HepG2 (cell line): ENCODE data around the gene ITK. TPM values are rescaled to one million over a fixed set of nuclear protein-coding genes. Genes with fewer than 3 reads are reported as not detected.

Source experiments
- AGO1 ChIP-seq: fragments of 200-400 bp; formaldehyde crosslinking; IDR thresholded peaks from 2 replicates; pipeline ENCODE4 v1.6.1; 2017; ENCODE audit warnings: mild to moderate bottlenecking, low read depth, low read length, moderate library complexity; ENCODE audit not compliant: poor library complexity, severe bottlenecking
- ARHGAP35 ChIP-seq: sonication (generic); formaldehyde crosslinking; IDR thresholded peaks from 2 replicates; pipeline ENCODE4 v1.9.0; 2022; ENCODE audit warnings: mild to moderate bottlenecking, inconsistent platforms, moderate library complexity, missing genetic modification reagents, borderline replicate concordance
- BORCS8-MEF2B ChIP-seq: sonication (generic); formaldehyde crosslinking; IDR thresholded peaks from 2 replicates; pipeline ENCODE4 v1.8.0; 2022; ENCODE audit warnings: mild to moderate bottlenecking, missing genetic modification reagents
- GATAD2A ChIP-seq: IDR thresholded peaks from 2 replicates; pipeline ENCODE4 v1.6.1; 2016
- GPN1 ChIP-seq: sonication (generic); formaldehyde crosslinking; IDR thresholded peaks from 2 replicates; pipeline ENCODE4 v1.5.1; 2020; ENCODE audit warnings: missing genetic modification reagents, borderline replicate concordance
- HNRNPH1 ChIP-seq: fragments of 200-400 bp; formaldehyde crosslinking; optimal IDR thresholded peaks from 2 replicates; pipeline ENCODE3; 2017; ENCODE audit warnings: mild to moderate bottlenecking, low read depth, low read length
- HNRNPUL1 ChIP-seq: fragments of 200-400 bp; formaldehyde crosslinking; IDR thresholded peaks from 2 replicates; pipeline ENCODE4 v1.6.1; 2017; ENCODE audit warnings: low read depth, mild to moderate bottlenecking, low read length, moderate library complexity
- HOMEZ ChIP-seq: IDR thresholded peaks from 2 replicates; pipeline ENCODE4 v1.6.1; 2016; ENCODE audit warnings: low read depth
- KMT2A ChIP-seq: sonication (generic); formaldehyde crosslinking; IDR thresholded peaks from 2 replicates; pipeline ENCODE4 v1.4.0; 2020; ENCODE audit warnings: missing genetic modification reagents
- KMT2B ChIP-seq: IDR thresholded peaks from 2 replicates; pipeline ENCODE4 v1.6.1; 2016; ENCODE audit warnings: missing genetic modification reagents, missing compliant biosample characterization
- MAFK ChIP-seq, 2 experiments: IDR thresholded peaks in 1 of 2; conservative IDR thresholded peaks in 1 of 2; 2 replicates each; pipeline ENCODE4 v1.6.1; 2011; ENCODE audit warnings: improper control_type of control experiment in 2 of 2, low read length in 2 of 2
- MAX ChIP-seq: IDR thresholded peaks from 2 replicates; pipeline ENCODE4 v1.6.1; 2012; ENCODE audit warnings: inconsistent platforms
- NFIB ChIP-seq: sonication (generic); formaldehyde crosslinking; IDR thresholded peaks from 2 replicates; pipeline ENCODE4 v1.9.0; 2021; ENCODE audit warnings: missing genetic modification reagents, mild to moderate bottlenecking, borderline replicate concordance
- PITX1 ChIP-seq: sonication (generic); formaldehyde crosslinking; IDR thresholded peaks from 2 replicates; pipeline ENCODE4 v1.5.1; 2020; ENCODE audit warnings: mild to moderate bottlenecking, missing genetic modification reagents
- POLR2AphosphoS5 ChIP-seq: IDR thresholded peaks from 2 replicates; pipeline ENCODE4 v1.6.1; 2012; ENCODE audit warnings: low read depth, low read length
- SNAPC5 ChIP-seq: sonication (generic); formaldehyde crosslinking; IDR thresholded peaks from 2 replicates; pipeline ENCODE4 v1.8.1; 2023; ENCODE audit warnings: mild to moderate bottlenecking, missing genetic modification reagents, borderline replicate concordance
- SP5 ChIP-seq: IDR thresholded peaks from 2 replicates; pipeline ENCODE4 v1.6.1; 2016; ENCODE audit warnings: low read depth, borderline replicate concordance
- ZBTB2 ChIP-seq: sonication (generic); formaldehyde crosslinking; IDR thresholded peaks from 2 replicates; pipeline ENCODE4 v1.8.0; 2022; ENCODE audit warnings: low read depth, missing genetic modification reagents
- ZFP1 ChIP-seq: IDR thresholded peaks from 2 replicates; pipeline ENCODE4 v1.6.1; 2016
- ZNF503 ChIP-seq: sonication (generic); formaldehyde crosslinking; IDR thresholded peaks from 2 replicates; pipeline ENCODE4 v1.4.0; 2020; ENCODE audit warnings: missing genetic modification reagents
- ZNF772 ChIP-seq: sonication (generic); formaldehyde crosslinking; IDR thresholded peaks from 2 replicates; pipeline ENCODE4 v1.5.0; 2020; ENCODE audit warnings: mild to moderate bottlenecking, missing genetic modification reagents
- ZNF792 ChIP-seq: IDR thresholded peaks from 2 replicates; pipeline ENCODE4 v1.6.1; 2016
- ZNF800 ChIP-seq: sonication (generic); formaldehyde crosslinking; IDR thresholded peaks from 2 replicates; pipeline ENCODE4 v1.4.0; 2020; ENCODE audit warnings: missing genetic modification reagents
- polyA plus RNA-seq, 8 experiments: library from polyadenylated mRNA; depleted of rRNA in 3 of 8; stranded (reverse) in 7 of 8; unstranded in 1 of 8; fragments of >200 nt; fragmentation: Illumina TruSeq in 4 of 8; extraction: Trizol in 4 of 8; gene quantifications; 2 replicates each; pipeline versions ENCODE4 v1.2.1 to v1.2.3, GENCODE V29; 2011 to 2016; ENCODE audit warnings: low read depth in 4 of 8, missing spikeins in 1 of 8, mixed read lengths in 1 of 8; ENCODE audit not compliant: insufficient read depth in 1 of 8
- total RNA-seq, 5 experiments: library from RNA; depleted of rRNA; stranded (reverse); fragments of >200 nt; fragmentation: Illumina TruSeq; extraction: Trizol; gene quantifications; 2 replicates each; pipeline ENCODE4 v1.2.3, GENCODE V29; 2016; ENCODE audit warnings: low read depth in 1 of 5

Gene ITK
- total and polyA plus RNA-seq, 2 of the 13 experiments (the other 11 are each of a cell fraction or from before 2014, with no cell fraction given), result 0.01 TPM; not detected in 1

- TF ChIP-seq ZNF503 (CRISPR knock-in tag) (no peak), GPN1 (0 out of 2 replicates have a peak, but pooled peaks have one; percentile 29), POLR2AphosphoS5 (peak; percentile 91), ZNF792 (CRISPR knock-in tag) (no peak), ZBTB2 (CRISPR knock-in tag) (no peak), SP5 (CRISPR knock-in tag) (peak; percentile 18; the same call in 1 of the 2 replicates), MAFK (conservative IDR thresholded peaks at IDR 0.05 in 1 of 2, IDR thresholded peaks at IDR 0.05 in 1 of 2; ENCODE audit: low read length in 2 of 2) (no peak), BORCS8-MEF2B (CRISPR knock-in tag) (peak; percentile 77; the same call in 1 of the 2 replicates), HNRNPUL1 (no peak), KMT2B (peak; percentile 60), ZNF800 (CRISPR knock-in tag) (peak; percentile 30; the same call in 1 of the 2 replicates), ARHGAP35 (CRISPR knock-in tag) (peak; percentile 93), ZNF772 (CRISPR knock-in tag) (no peak; the same call in 1 of the 2 replicates), ZFP1 (CRISPR knock-in tag) (no peak), MAX (no peak; the same call in none of the 2 replicates), SNAPC5 (CRISPR knock-in tag) (0 out of 2 replicates have a peak, but pooled peaks have one; percentile 29), KMT2A (peak; percentile 57), AGO1 (peak; percentile 18), HNRNPH1 (peak; percentile 49), GATAD2A (CRISPR knock-in tag) (peak; percentile 23), NFIB (CRISPR knock-in tag) (no peak), HOMEZ (CRISPR knock-in tag) (peak; percentile 69), PITX1 (CRISPR knock-in tag) (peak; percentile 34; the same call in 1 of the 2 replicates)
Observed at GRCh38 chr5:157142317-157143126, 38.1 kb upstream of the ITK start, which contains the start of gene MED7 (continued).
